Left lung (tissue), 10 donors: ENCODE measurements around the gene CAPZB. TPM values are rescaled to one million over a fixed set of nuclear protein-coding genes. Genes with fewer than 3 reads are reported as not detected.

Experiments used
- ATAC-seq: fragments of 200-7000 bp; cut with Tn5 transposase; one replicate; pipeline ENCODE4 v1.9.1; 2020; ENCODE audit warnings: moderate library complexity
- DNase-seq, 4 donors: peaks; one replicate each; pipeline ENCODE4 v3.0.0-alpha.2; 2013 to 2020
- H3K27ac ChIP-seq, 2 donors: fragments of 200-600 bp; sonication (generic) in 1 of 2; one replicate each; pipeline versions ENCODE4 v1.5.0 to v1.8.0; 2020 to 2021
- H3K27me3 ChIP-seq, 2 donors: fragments of 200-600 bp; sonication (generic) in 1 of 2; one replicate each; pipeline versions ENCODE4 v1.5.0 to v1.8.0; 2020 to 2021
- H3K36me3 ChIP-seq, 2 donors: fragments of 200-600 bp; sonication (generic) in 1 of 2; one replicate each; pipeline versions ENCODE4 v1.5.0 to v1.8.0; 2020 to 2021
- H3K4me1 ChIP-seq, 2 donors: fragments of 200-600 bp; one replicate each; pipeline ENCODE4 v1.8.0; 2021
- H3K4me3 ChIP-seq, 2 donors: fragments of 200-600 bp; sonication (generic) in 1 of 2; one replicate each; pipeline versions ENCODE4 v1.5.0 to v1.8.0; 2020 to 2021; ENCODE audit warnings: mild to moderate bottlenecking in 1 of 2
- H3K9me3 ChIP-seq, 2 donors: fragments of 200-600 bp; sonication (generic) in 1 of 2; one replicate each; pipeline versions ENCODE4 v1.5.0 to v1.8.0; 2020 to 2021
- CTCF ChIP-seq, 2 donors: fragments of 200-600 bp; sonication (generic) in 1 of 2; IDR thresholded peaks; one replicate each; pipeline versions ENCODE4 v1.5.0 to v1.8.0; 2021; ENCODE audit warnings: antibody characterized with exemption in 2 of 2
- intact Hi-C, 2 donors: fragments of 100-400 bp; cut with DNase I; formaldehyde crosslinking; loops; one replicate each; pipeline versions ENCODE4 v1.11.2 to v1.14.2; 2022
- polyA plus RNA-seq, 6 donors: library from polyadenylated mRNA; unstranded; fragments of 120-200 nt; gene quantifications; one replicate each; pipeline ENCODE4 v1.2.1, GENCODE V29; 2013; ENCODE audit not compliant: insufficient read length in 6 of 6
- total RNA-seq, 2 donors: library from RNA; stranded (reverse); fragmentation: NEBNext Ultra II Directional; extraction: Animal tissue kit (Norgen Biotek cat#: 25700); gene quantifications; one replicate each; pipeline ENCODE4 v1.2.1, GENCODE V29; 2021
- donor health status: DM: no; HTN: yes; CAD: no.
- donor health status: DM: no; HTN: no; CAD: no.

Gene CAPZB
- total and polyA plus RNA-seq, 8 donors = 223 to 327 (median 256) TPM

GRCh38 chr1:19361611-19362147 lies 123.7 kb downstream of the CAPZB start:
- intact Hi-C loops = no loop called here
- Histone ChIP-seq H3K4me1 (peaks cover 16 to 33% of the 10 kb centered on the region in 2 donors), H3K27me3 (no peaks in the 10 kb centered on the region), H3K4me3 (no peak overlapping the region), H3K9me3 (no peaks in the 10 kb centered on the region), H3K36me3 (peaks cover 0 to 28% of the 10 kb centered on the region in 2 donors), H3K27ac (no peak overlapping the region)
- DNase-seq = no peak
- ATAC-seq = peak; percentile 42
- TF ChIP-seq CTCF (IDR thresholded peaks at IDR 0.05) = no peak

GRCh38 chr1:19360843-19361610 lies 124.3 kb downstream of the CAPZB start:
- no peaks in the 10 kb centered on the region for H3K27me3 ChIP-seq
- peaks cover 14 to 30% of the 10 kb centered on the region in 2 donors for H3K4me1 ChIP-seq
- H3K4me3 ChIP-seq = no peak overlapping the region
- H3K27ac ChIP-seq = no peak overlapping the region
- H3K36me3 ChIP-seq = peaks cover 0 to 35% of the 10 kb centered on the region in 2 donors
- no peak for TF ChIP-seq CTCF (IDR thresholded peaks at IDR 0.05)
- no peaks in the 10 kb centered on the region for H3K9me3 ChIP-seq
- ATAC-seq (peak; percentile 82), DNase-seq (no peak)
- intact Hi-C loops = no loop called here

- intact Hi-C loops = no loop called here
- H3K4me1 ChIP-seq = peaks cover 14 to 28% of the 10 kb centered on the region in 2 donors
- no peak for TF ChIP-seq CTCF (IDR thresholded peaks at IDR 0.05)
- no peak for DNase-seq
- no peaks in the 10 kb centered on the region for H3K27me3 ChIP-seq
- H3K9me3 ChIP-seq = no peaks in the 10 kb centered on the region
- no peak overlapping the region for H3K4me3 ChIP-seq
- peaks cover 0 to 41% of the 10 kb centered on the region in 2 donors for H3K36me3 ChIP-seq
- H3K27ac ChIP-seq = no peak overlapping the region
- ATAC-seq = no peak
These were observed 124.9 kb downstream of the CAPZB start for GRCh38 chr1:19360432-19360831.

GRCh38 chr1:19360016-19360415 lies 125.3 kb downstream of the CAPZB start:
- Histone ChIP-seq H3K4me1 (peaks cover 14 to 28% of the 10 kb centered on the region in 2 donors), H3K4me3 (no peak overlapping the region), H3K36me3 (peaks cover 0 to 41% of the 10 kb centered on the region in 2 donors), H3K27me3 (no peaks in the 10 kb centered on the region), H3K9me3 (no peaks in the 10 kb centered on the region), H3K27ac (no peak overlapping the region)
- ATAC-seq = no peak
- no peak for TF ChIP-seq CTCF (IDR thresholded peaks at IDR 0.05)
- intact Hi-C loops = no loop called here
- no peak for DNase-seq

- H3K4me3 ChIP-seq = no peak overlapping the region
- H3K4me1 ChIP-seq = peaks cover 14 to 28% of the 10 kb centered on the region in 2 donors
- DNase-seq (no peak), ATAC-seq (no peak)
- intact Hi-C loops = no loop called here
- no peaks in the 10 kb centered on the region for H3K27me3 ChIP-seq
- peaks cover 0 to 45% of the 10 kb centered on the region in 2 donors for H3K36me3 ChIP-seq
- no peak overlapping the region for H3K27ac ChIP-seq
- no peaks in the 10 kb centered on the region for H3K9me3 ChIP-seq
- no peak for TF ChIP-seq CTCF (IDR thresholded peaks at IDR 0.05)
These were observed 126.0 kb downstream of the CAPZB start for GRCh38 chr1:19359357-19359756.
